Muscle of leg (tissue), 11 donors: ENCODE results near the gene CDH10. TPM values are rescaled to one million over a fixed set of nuclear protein-coding genes. Genes with fewer than 3 reads are reported as not detected.

Source experiments
- DNase-seq: peaks from one replicate; pipeline ENCODE4 v3.0.0; 2013
- H3K27ac ChIP-seq: one replicate; pipeline ENCODE4 v1.5.1; 2013; ENCODE audit warnings: mild to moderate bottlenecking, low read length, control low read depth
- H3K27me3 ChIP-seq: one replicate; pipeline ENCODE4 v1.6.1; 2013; ENCODE audit warnings: low read length; ENCODE audit not compliant: control insufficient read depth, insufficient read depth
- H3K36me3 ChIP-seq: one replicate; pipeline ENCODE4 v1.6.1; 2013; ENCODE audit warnings: low read length; ENCODE audit not compliant: control insufficient read depth, insufficient read depth
- H3K4me1 ChIP-seq: one replicate; pipeline ENCODE4 v1.6.1; 2013; ENCODE audit warnings: low read length; ENCODE audit not compliant: control insufficient read depth, insufficient read depth
- H3K4me3 ChIP-seq: one replicate; pipeline ENCODE4 v1.5.1; 2013; ENCODE audit warnings: low read length, control low read depth
- H3K9me3 ChIP-seq: replicated peaks from 2 replicates; pipeline ENCODE4 v1.6.1; 2013; ENCODE audit warnings: low read depth, low read length; ENCODE audit not compliant: control insufficient read depth
- WGBS: methylation state at CpG from one replicate; pipeline ENCODE4 v1.1.5; 2013; ENCODE audit warnings: missing lambda C conversion rate; ENCODE audit not compliant: insufficient coverage; 5-methylcytosine and 5-hydroxymethylcytosine counted together
- polyA plus RNA-seq, 8 donors: library from polyadenylated mRNA; unstranded; fragments of 120-200 nt; gene quantifications; one replicate each; pipeline versions ENCODE4 v1.2.1 to v1.2.3, GENCODE V29; 2013; ENCODE audit warnings: inconsistent platforms in 1 of 8, low replicate concordance in 1 of 8; ENCODE audit not compliant: insufficient read length in 8 of 8, insufficient read depth in 1 of 8
- total RNA-seq: library from RNA; stranded (reverse); fragments of 120-200 nt; gene quantifications from one replicate; pipeline ENCODE4 v1.2.4, GENCODE V29; 2013

The CDH10 gene
- total and polyA plus RNA-seq, 9 donors = 0.24 to 1.0 (median 0.40) TPM

GRCh38 chr5:24609706-24610105 is 35.1 kb downstream of the CDH10 start:
- no peaks in the 10 kb centered on the region for H3K9me3 ChIP-seq
- H3K4me1 ChIP-seq = no peaks in the 10 kb centered on the region
- H3K27ac ChIP-seq = no peak overlapping the region
- 98% methylated on average over 10 of the region's 14 CpGs for WGBS
- DNase-seq = no peak
- H3K27me3 ChIP-seq = no peaks in the 10 kb centered on the region
- no peak overlapping the region for H3K4me3 ChIP-seq
- H3K36me3 ChIP-seq = no peaks in the 10 kb centered on the region

DNA sequence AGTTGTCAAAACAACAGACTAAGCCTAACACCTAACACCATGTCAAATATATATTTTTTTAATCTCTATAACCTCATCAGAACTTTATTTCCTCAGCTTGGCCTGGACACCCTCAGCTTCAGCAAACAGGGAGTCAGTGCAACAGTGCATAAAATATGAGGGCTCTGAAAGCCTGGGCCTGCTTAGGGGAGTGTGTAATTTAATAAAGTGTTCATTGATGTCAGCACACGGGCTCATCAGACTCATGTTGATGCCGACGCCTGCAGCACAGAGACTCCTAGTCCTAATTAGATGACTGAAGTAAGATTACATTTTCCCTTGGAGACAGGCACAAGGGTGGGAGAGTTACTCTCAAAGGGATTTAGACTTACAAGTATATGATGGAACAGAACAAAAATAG is 37.8 kb downstream of the CDH10 start:
- Histone ChIP-seq H3K27me3 (no peaks in the 10 kb centered on the region), H3K4me3 (no peak overlapping the region), H3K27ac (no peak overlapping the region), H3K4me1 (no peaks in the 10 kb centered on the region), H3K36me3 (no peaks in the 10 kb centered on the region), H3K9me3 (no peaks in the 10 kb centered on the region)
- 0% methylated on average over 1 of the region's 3 CpGs for WGBS
- no peak for DNase-seq

DNA sequence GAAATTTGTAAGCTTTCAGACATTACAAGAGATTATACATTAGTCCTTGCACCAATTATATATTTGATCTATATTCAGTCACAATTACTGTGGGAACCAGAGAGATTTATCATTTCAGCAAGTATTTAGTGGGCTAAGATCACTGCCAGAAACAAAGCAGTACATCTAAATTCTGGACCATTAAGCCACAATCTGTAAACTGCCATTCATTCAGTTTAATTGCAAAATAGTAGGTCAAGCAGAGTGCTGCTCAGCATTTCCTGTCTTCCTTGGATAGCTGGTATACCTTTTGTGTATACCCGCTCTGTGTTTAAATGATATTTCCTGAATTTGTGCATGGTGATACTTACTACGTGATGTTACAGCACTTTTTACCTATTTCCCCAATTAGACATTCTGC is 42.6 kb downstream of the CDH10 start:
- H3K4me1 ChIP-seq = no peaks in the 10 kb centered on the region
- no peaks in the 10 kb centered on the region for H3K27me3 ChIP-seq
- H3K4me3 ChIP-seq = no peak overlapping the region
- no peaks in the 10 kb centered on the region for H3K9me3 ChIP-seq
- no peak for DNase-seq
- no peak overlapping the region for H3K27ac ChIP-seq
- no peaks in the 10 kb centered on the region for H3K36me3 ChIP-seq
- no CpG with 5 or more reads among the region's 2 CpGs for WGBS

DNA sequence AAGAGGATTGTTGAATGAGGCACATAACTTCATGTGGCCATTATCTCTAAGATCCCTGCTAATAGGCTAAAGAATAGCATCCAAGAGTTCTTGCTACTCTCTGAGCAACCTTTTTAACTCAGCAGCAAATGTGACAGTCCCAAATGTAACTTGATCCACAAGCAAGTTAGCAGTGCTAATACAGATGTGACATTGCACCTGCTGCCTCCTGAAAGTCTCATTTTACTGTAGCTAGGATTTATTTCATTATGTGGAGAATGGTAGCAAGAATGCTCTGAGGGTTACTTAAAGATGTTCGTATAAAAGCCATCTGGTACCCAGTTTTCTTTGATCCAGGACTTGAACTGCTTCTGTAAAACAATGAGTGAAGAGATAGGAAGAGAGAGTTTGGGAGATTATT is 45.8 kb downstream of the CDH10 start:
- H3K9me3 ChIP-seq = no peaks in the 10 kb centered on the region
- H3K27me3 ChIP-seq = no peaks in the 10 kb centered on the region
- no peak for DNase-seq
- H3K4me1 ChIP-seq = no peaks in the 10 kb centered on the region
- WGBS = 29% methylated on average over 1 of the region's 1 CpG
- no peak overlapping the region for H3K27ac ChIP-seq
- no peaks in the 10 kb centered on the region for H3K36me3 ChIP-seq
- no peak overlapping the region for H3K4me3 ChIP-seq

- H3K4me3 ChIP-seq = no peak overlapping the region
- H3K9me3 ChIP-seq = no peaks in the 10 kb centered on the region
- peak; percentile 12 for DNase-seq
- no peaks in the 10 kb centered on the region for H3K27me3 ChIP-seq
- no peaks in the 10 kb centered on the region for H3K4me1 ChIP-seq
- H3K36me3 ChIP-seq = no peaks in the 10 kb centered on the region
- no CpG with 5 or more reads among the region's 2 CpGs for WGBS
- H3K27ac ChIP-seq = no peak overlapping the region
Observed at GRCh38 chr5:24595329-24595728, 49.4 kb downstream of the CDH10 start.

DNA sequence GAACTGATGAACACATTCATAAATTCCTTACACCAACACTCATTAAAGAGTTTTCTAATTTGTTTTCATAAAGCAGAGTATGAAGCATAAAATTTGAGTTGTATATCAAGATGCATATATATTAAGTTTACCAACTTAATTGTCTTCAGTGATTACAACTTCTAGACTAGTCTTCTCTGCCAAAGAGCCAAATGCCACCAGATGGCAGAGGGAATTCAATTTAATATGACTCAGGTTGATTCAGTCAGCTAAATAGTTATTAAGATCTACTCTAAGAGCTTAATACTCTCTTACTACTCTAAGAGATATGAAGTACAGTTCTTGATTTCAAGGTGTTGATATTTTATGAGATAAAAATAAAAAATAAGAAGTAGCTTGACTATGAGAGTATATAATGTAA is 53.4 kb downstream of the CDH10 start:
- H3K4me3 ChIP-seq = no peak overlapping the region
- H3K27ac ChIP-seq = no peak overlapping the region
- no peaks in the 10 kb centered on the region for H3K36me3 ChIP-seq
- H3K27me3 ChIP-seq = no peaks in the 10 kb centered on the region
- H3K4me1 ChIP-seq = no peaks in the 10 kb centered on the region
- no peaks in the 10 kb centered on the region for H3K9me3 ChIP-seq
- no peak for DNase-seq

- WGBS = no CpG with 5 or more reads among the region's 3 CpGs
- no peaks in the 10 kb centered on the region for H3K36me3 ChIP-seq
- no peaks in the 10 kb centered on the region for H3K4me1 ChIP-seq
- no peaks in the 10 kb centered on the region for H3K9me3 ChIP-seq
- H3K27ac ChIP-seq = no peak overlapping the region
- H3K4me3 ChIP-seq = no peak overlapping the region
- no peaks in the 10 kb centered on the region for H3K27me3 ChIP-seq
- DNase-seq = no peak
Observed at GRCh38 chr5:24589566-24589965, 55.2 kb downstream of the CDH10 start.

DNA sequence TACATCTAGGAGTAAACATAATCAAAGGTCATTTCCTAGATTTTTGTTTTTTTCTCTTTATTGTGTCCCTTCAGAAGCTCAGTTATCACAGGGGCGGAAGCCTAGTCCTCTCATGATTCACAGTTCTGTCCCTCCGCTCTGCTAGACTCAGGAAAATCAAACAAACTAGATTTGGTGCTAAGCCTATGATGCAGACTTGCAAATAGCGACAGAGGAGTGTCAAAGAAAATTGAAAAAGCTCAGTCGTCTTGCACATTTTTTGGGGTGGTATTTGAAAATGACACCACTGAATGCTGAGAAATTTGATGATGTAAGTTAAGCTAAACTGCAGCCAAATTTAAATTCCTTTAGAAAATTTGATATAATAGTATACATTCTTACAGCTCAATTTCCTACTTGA is 59.0 kb downstream of the CDH10 start:
- Histone ChIP-seq H3K36me3 (no peaks in the 10 kb centered on the region), H3K27ac (no peak overlapping the region), H3K4me3 (no peak overlapping the region), H3K9me3 (no peaks in the 10 kb centered on the region), H3K27me3 (no peaks in the 10 kb centered on the region), H3K4me1 (no peaks in the 10 kb centered on the region)
- no peak for DNase-seq
- 89% methylated on average over 3 of the region's 4 CpGs for WGBS

DNA sequence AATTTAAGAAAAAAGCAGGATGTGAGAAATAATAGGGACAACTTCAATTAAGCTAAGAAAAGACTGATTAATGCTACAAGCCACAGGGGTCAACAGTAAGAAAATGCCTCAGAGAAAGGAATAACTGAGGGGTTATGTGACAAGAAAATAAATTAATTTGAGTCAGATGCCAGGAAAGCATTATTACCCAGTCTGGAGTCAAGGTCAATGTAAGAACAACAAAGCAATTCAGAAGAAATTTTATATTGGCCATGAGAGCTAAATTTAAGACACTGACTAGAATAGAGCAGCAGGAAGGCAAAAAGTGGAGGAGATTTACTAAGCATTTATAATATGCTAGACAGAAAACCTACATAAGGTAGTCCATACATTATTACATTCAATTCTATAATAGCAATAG is 73.5 kb downstream of the CDH10 start:
- DNase-seq = no peak
- Histone ChIP-seq H3K36me3 (no peaks in the 10 kb centered on the region), H3K27me3 (no peaks in the 10 kb centered on the region), H3K4me1 (no peaks in the 10 kb centered on the region), H3K27ac (no peak overlapping the region), H3K9me3 (no peaks in the 10 kb centered on the region), H3K4me3 (no peak overlapping the region)

- H3K4me3 ChIP-seq = no peak overlapping the region
- no peaks in the 10 kb centered on the region for H3K9me3 ChIP-seq
- no peaks in the 10 kb centered on the region for H3K4me1 ChIP-seq
- no peak overlapping the region for H3K27ac ChIP-seq
- no peak for DNase-seq
- no peaks in the 10 kb centered on the region for H3K27me3 ChIP-seq
- H3K36me3 ChIP-seq = no peaks in the 10 kb centered on the region
Observed at GRCh38 chr5:24566933-24567332, 77.8 kb downstream of the CDH10 start.

- Histone ChIP-seq H3K36me3 (no peaks in the 10 kb centered on the region), H3K27ac (no peak overlapping the region), H3K4me1 (no peaks in the 10 kb centered on the region), H3K9me3 (no peaks in the 10 kb centered on the region), H3K4me3 (no peak overlapping the region), H3K27me3 (no peaks in the 10 kb centered on the region)
- 0% methylated on average over 1 of the region's 4 CpGs for WGBS
- no peak for DNase-seq
Observed at GRCh38 chr5:24555229-24555628, 89.5 kb downstream of the CDH10 start.
